ENCODE measurements around the gene MAST4.

The MAST4 gene

GRCh38 chr5:66891184-66891925 lies 295.2 kb downstream of the MAST4 start:
- H3K4me3 ChIP-seq (replicated peaks; ENCODE audit: low read depth, low read length), result no peak overlapping the region
- no peaks in the 10 kb centered on the region; the same call in 1 of the 2 replicates for H3K27me3 ChIP-seq (replicated peaks; ENCODE audit: control insufficient read depth, insufficient read depth, low read length)
- H3K36me3 ChIP-seq (ENCODE audit: control insufficient read depth, insufficient read depth, low read length), result no peaks in the 10 kb centered on the region
- no peak for DNase-seq (ENCODE audit: extremely low read depth, insufficient read length)
- no peak for TF ChIP-seq CTCF (IDR thresholded peaks at IDR 0.05; ENCODE audit: insufficient read depth, low read length, poor library complexity, severe bottlenecking)

GRCh38 chr5:66892716-66893115 lies 296.5 kb downstream of the MAST4 start:
- no peaks in the 10 kb centered on the region for H3K36me3 ChIP-seq (ENCODE audit: control insufficient read depth, insufficient read depth, low read length)
- no peak for DNase-seq (ENCODE audit: extremely low read depth, insufficient read length)
- no peak for TF ChIP-seq CTCF (IDR thresholded peaks at IDR 0.05; ENCODE audit: insufficient read depth, low read length, poor library complexity, severe bottlenecking)
- no peak overlapping the region for H3K4me3 ChIP-seq (replicated peaks; ENCODE audit: low read depth, low read length)
- H3K27me3 ChIP-seq (replicated peaks; ENCODE audit: control insufficient read depth, insufficient read depth, low read length), result no peaks in the 10 kb centered on the region; the same call in 1 of the 2 replicates

- no peaks in the 10 kb centered on the region for H3K36me3 ChIP-seq (ENCODE audit: control insufficient read depth, insufficient read depth, low read length)
- H3K4me3 ChIP-seq (replicated peaks; ENCODE audit: low read depth, low read length), result no peak overlapping the region
- no peak for DNase-seq (ENCODE audit: extremely low read depth, insufficient read length)
- H3K27me3 ChIP-seq (replicated peaks; ENCODE audit: control insufficient read depth, insufficient read depth, low read length), result no peaks in the 10 kb centered on the region; the same call in none of the 2 replicates
- TF ChIP-seq CTCF (IDR thresholded peaks at IDR 0.05; ENCODE audit: insufficient read depth, low read length, poor library complexity, severe bottlenecking), result no peak
Measured at GRCh38 chr5:66894480-66895240, 298.5 kb downstream of the MAST4 start.

GRCh38 chr5:66896171-66896570 lies 300.0 kb downstream of the MAST4 start:
- TF ChIP-seq CTCF (IDR thresholded peaks at IDR 0.05; ENCODE audit: insufficient read depth, low read length, poor library complexity, severe bottlenecking), result no peak
- Histone ChIP-seq H3K36me3 (ENCODE audit: control insufficient read depth, insufficient read depth, low read length) (no peaks in the 10 kb centered on the region), H3K27me3 (replicated peaks; ENCODE audit: control insufficient read depth, insufficient read depth, low read length) (no peaks in the 10 kb centered on the region; the same call in none of the 2 replicates), H3K4me3 (replicated peaks; ENCODE audit: low read depth, low read length) (no peak overlapping the region)
- DNase-seq (ENCODE audit: extremely low read depth, insufficient read length), result no peak

- no peaks in the 10 kb centered on the region for H3K36me3 ChIP-seq (ENCODE audit: control insufficient read depth, insufficient read depth, low read length)
- H3K27me3 ChIP-seq (replicated peaks; ENCODE audit: control insufficient read depth, insufficient read depth, low read length), result no peaks in the 10 kb centered on the region; the same call in none of the 2 replicates
- no peak for TF ChIP-seq CTCF (IDR thresholded peaks at IDR 0.05; ENCODE audit: insufficient read depth, low read length, poor library complexity, severe bottlenecking)
Measured at GRCh38 chr5:66897356-66897755, 301.2 kb downstream of the MAST4 start.

More at GRCh38 chr5:66897356-66897755, 301.2 kb downstream of the MAST4 start:
- H3K4me3 ChIP-seq (replicated peaks; ENCODE audit: low read depth, low read length), result no peak overlapping the region
- DNase-seq (ENCODE audit: extremely low read depth, insufficient read length), result no peak

Data from GM06990 (cell line).